ENCODE results near the gene TMEM132C.

Gene TMEM132C

GRCh38 chr12:128439796-128440195 lies 172.8 kb downstream of the TMEM132C start:
- Histone ChIP-seq H3K9me2 (replicated peaks; ENCODE audit: insufficient read depth, low read length) (no peaks in the 10 kb centered on the region), H3K9ac (ENCODE audit: low read length) (no peak overlapping the region), H4K20me1 (ENCODE audit: insufficient read depth, low read length) (no peaks in the 10 kb centered on the region), H3K4me3 (ENCODE audit: low read length) (no peak overlapping the region), H3K4me1 (ENCODE audit: low read length) (no peaks in the 10 kb centered on the region), H3K4me2 (ENCODE audit: low read depth, low read length) (no peak overlapping the region), H3K27ac (ENCODE audit: low read length) (no peak overlapping the region), H3K36me3 (replicated peaks; ENCODE audit: insufficient read depth, low read length) (no peaks in the 10 kb centered on the region), H3K9me3 (replicated peaks; ENCODE audit: insufficient read depth, low read length) (no peaks in the 10 kb centered on the region), H2AFZ (ENCODE audit: low read length) (no peak overlapping the region), H3F3A (ENCODE audit: insufficient read depth, low read length) (no peaks in the 10 kb centered on the region), H3K27me3 (replicated peaks; ENCODE audit: insufficient read depth, low read length) (no peaks in the 10 kb centered on the region), H3K79me2 (ENCODE audit: low read length) (no peaks in the 10 kb centered on the region)
- no peak for DNase-seq
- TF ChIP-seq EZH2phosphoT487 (IDR thresholded peaks at IDR 0.05; ENCODE audit: low read length) (no peak), EZH2 (optimal IDR thresholded peaks at IDR 0.05; ENCODE audit: low read depth, low read length) (no peak), CTCF (IDR thresholded peaks at IDR 0.05; ENCODE audit: low read length) (no peak)

- Histone ChIP-seq H2AFZ (ENCODE audit: low read length) (no peak overlapping the region), H3K36me3 (replicated peaks; ENCODE audit: insufficient read depth, low read length) (no peaks in the 10 kb centered on the region), H3K4me3 (ENCODE audit: low read length) (no peak overlapping the region), H3K4me2 (ENCODE audit: low read depth, low read length) (no peak overlapping the region), H3F3A (ENCODE audit: insufficient read depth, low read length) (no peaks in the 10 kb centered on the region), H3K79me2 (ENCODE audit: low read length) (no peaks in the 10 kb centered on the region), H3K9ac (ENCODE audit: low read length) (no peak overlapping the region), H3K9me2 (replicated peaks; ENCODE audit: insufficient read depth, low read length) (no peaks in the 10 kb centered on the region), H3K27me3 (replicated peaks; ENCODE audit: insufficient read depth, low read length) (no peaks in the 10 kb centered on the region), H3K27ac (ENCODE audit: low read length) (no peak overlapping the region), H4K20me1 (ENCODE audit: insufficient read depth, low read length) (no peaks in the 10 kb centered on the region), H3K4me1 (ENCODE audit: low read length) (no peaks in the 10 kb centered on the region), H3K9me3 (replicated peaks; ENCODE audit: insufficient read depth, low read length) (no peaks in the 10 kb centered on the region)
- no peak for DNase-seq
- TF ChIP-seq EZH2 (optimal IDR thresholded peaks at IDR 0.05; ENCODE audit: low read depth, low read length) (no peak), EZH2phosphoT487 (IDR thresholded peaks at IDR 0.05; ENCODE audit: low read length) (no peak), CTCF (IDR thresholded peaks at IDR 0.05; ENCODE audit: low read length) (no peak)
Observed at GRCh38 chr12:128442096-128442495, 175.1 kb downstream of the TMEM132C start.

GRCh38 chr12:128444598-128444997 lies 177.6 kb downstream of the TMEM132C start:
- Histone ChIP-seq H3K27ac (ENCODE audit: low read length) (no peak overlapping the region), H3K27me3 (replicated peaks; ENCODE audit: insufficient read depth, low read length) (no peaks in the 10 kb centered on the region), H3K79me2 (ENCODE audit: low read length) (no peaks in the 10 kb centered on the region), H2AFZ (ENCODE audit: low read length) (no peak overlapping the region), H3F3A (ENCODE audit: insufficient read depth, low read length) (no peaks in the 10 kb centered on the region), H3K9me2 (replicated peaks; ENCODE audit: insufficient read depth, low read length) (no peaks in the 10 kb centered on the region), H3K9me3 (replicated peaks; ENCODE audit: insufficient read depth, low read length) (no peaks in the 10 kb centered on the region), H3K4me2 (ENCODE audit: low read depth, low read length) (no peak overlapping the region), H3K9ac (ENCODE audit: low read length) (no peak overlapping the region), H3K4me3 (ENCODE audit: low read length) (no peak overlapping the region), H3K4me1 (ENCODE audit: low read length) (no peaks in the 10 kb centered on the region), H4K20me1 (ENCODE audit: insufficient read depth, low read length) (no peaks in the 10 kb centered on the region), H3K36me3 (replicated peaks; ENCODE audit: insufficient read depth, low read length) (no peaks in the 10 kb centered on the region)
- DNase-seq, result no peak
- no peak for TF ChIP-seq CTCF (IDR thresholded peaks at IDR 0.05; ENCODE audit: low read length)
- no peak for TF ChIP-seq EZH2phosphoT487 (IDR thresholded peaks at IDR 0.05; ENCODE audit: low read length)
- TF ChIP-seq EZH2 (optimal IDR thresholded peaks at IDR 0.05; ENCODE audit: low read depth, low read length), result no peak

All from MM.1S (cell line).